Skeletal muscle satellite cell (primary cell): ENCODE results near the gene CKLF. TPM values are rescaled to one million over a fixed set of nuclear protein-coding genes. Genes with fewer than 3 reads are reported as not detected.
A peak's percentile ranks its signal among the peaks of the same experiment; 100 is the strongest.

Source experiments
- H3K27me3 ChIP-seq: 2 replicates; pipeline ENCODE4 v1.7.0; 2013; ENCODE audit warnings: low read length; ENCODE audit not compliant: control insufficient read depth, insufficient read depth
- H3K36me3 ChIP-seq: 2 replicates; pipeline ENCODE4 v1.7.0; 2013; ENCODE audit warnings: mild to moderate bottlenecking, control low read depth, low read length; ENCODE audit not compliant: insufficient read depth
- H3K4me1 ChIP-seq: 2 replicates; pipeline ENCODE4 v1.7.0; 2013; ENCODE audit warnings: low read length; ENCODE audit not compliant: control insufficient read depth, insufficient read depth
- H3K4me2 ChIP-seq: 2 replicates; pipeline ENCODE4 v1.7.0; 2013; ENCODE audit warnings: mild to moderate bottlenecking, low read length
- H3K4me3 ChIP-seq: 2 replicates; pipeline ENCODE4 v1.7.0; 2013; ENCODE audit warnings: low read length
- H3K9ac ChIP-seq: 2 replicates; pipeline ENCODE4 v1.7.0; 2013; ENCODE audit warnings: mild to moderate bottlenecking, low read depth, low read length, moderate library complexity
- H3K9me3 ChIP-seq: replicated peaks from 2 replicates; pipeline ENCODE4 v1.7.0; 2013; ENCODE audit warnings: mild to moderate bottlenecking, control low read depth, low read length
- total RNA-seq: library from RNA; depleted of rRNA; stranded (reverse); fragments of >200 nt; gene quantifications from 2 replicates; pipeline ENCODE4 v1.2.3, GENCODE V29; 2012; rRNA removed

The CKLF gene
- total RNA-seq: 39.0 and 51.8 TPM in 2 replicates

GRCh38 chr16:66552286-66553177, at the start of gene CKLF:
TSS of gene CKLF (plus strand) at chr16:66552576. CDS start at chr16:66552716, 140 bp downstream.
- H3K9me3 ChIP-seq: no peaks in the 10 kb centered on the region
- no peaks in the 10 kb centered on the region for H3K27me3 ChIP-seq
- peak within 1 kb of the TSS; percentile 78 for H3K4me3 ChIP-seq
- H3K36me3 ChIP-seq: no peaks in the 10 kb centered on the region
- peaks cover 36% of the 10 kb centered on the region for H3K4me1 ChIP-seq
- peak within 1 kb of the TSS; percentile 87 for H3K4me2 ChIP-seq
- peak within 1 kb of the TSS; percentile 85 for H3K9ac ChIP-seq

GRCh38 chr16:66503030-66503429, 49.3 kb upstream of the CKLF start:
- H3K4me1 ChIP-seq: peaks cover 20% of the 10 kb centered on the region
- no peak overlapping the region for H3K4me3 ChIP-seq
- no peaks in the 10 kb centered on the region for H3K36me3 ChIP-seq
- no peaks in the 10 kb centered on the region for H3K27me3 ChIP-seq
- no peaks in the 10 kb centered on the region for H3K9me3 ChIP-seq
- H3K9ac ChIP-seq: no peak overlapping the region
- H3K4me2 ChIP-seq: peak overlapping the region; percentile 33

- peaks cover 20% of the 10 kb centered on the region for H3K4me1 ChIP-seq
- peak overlapping the region; percentile 33 for H3K4me2 ChIP-seq
- H3K9ac ChIP-seq: no peak overlapping the region
- no peaks in the 10 kb centered on the region for H3K36me3 ChIP-seq
- no peaks in the 10 kb centered on the region for H3K27me3 ChIP-seq
- no peak overlapping the region for H3K4me3 ChIP-seq
- H3K9me3 ChIP-seq: no peaks in the 10 kb centered on the region
These were observed 48.8 kb upstream of the CKLF start for GRCh38 chr16:66503612-66504011.

- Histone ChIP-seq H3K4me3 (no peak overlapping the region), H3K9me3 (no peaks in the 10 kb centered on the region), H3K4me1 (peaks cover 32% of the 10 kb centered on the region), H3K36me3 (no peaks in the 10 kb centered on the region), H3K9ac (no peak overlapping the region), H3K27me3 (no peaks in the 10 kb centered on the region), H3K4me2 (no peak overlapping the region)
These were observed 44.6 kb upstream of the CKLF start for GRCh38 chr16:66507731-66508239.

GRCh38 chr16:66508248-66508913, 44.0 kb upstream of the CKLF start:
- Histone ChIP-seq H3K27me3 (no peaks in the 10 kb centered on the region), H3K4me3 (no peak overlapping the region), H3K36me3 (no peaks in the 10 kb centered on the region)

GRCh38 chr16:66508914-66509496, 43.4 kb upstream of the CKLF start:
- Histone ChIP-seq H3K4me1 (peaks cover 30% of the 10 kb centered on the region), H3K27me3 (no peaks in the 10 kb centered on the region), H3K4me2 (no peak overlapping the region), H3K4me3 (no peak overlapping the region), H3K9ac (no peak overlapping the region), H3K9me3 (no peaks in the 10 kb centered on the region), H3K36me3 (no peaks in the 10 kb centered on the region)

More at GRCh38 chr16:66508248-66508913, 44.0 kb upstream of the CKLF start:
- H3K4me1 ChIP-seq: peaks cover 32% of the 10 kb centered on the region
- H3K9me3 ChIP-seq: no peaks in the 10 kb centered on the region
- no peak overlapping the region for H3K9ac ChIP-seq
- H3K4me2 ChIP-seq: no peak overlapping the region

- Histone ChIP-seq H3K4me1 (peaks cover 30% of the 10 kb centered on the region), H3K27me3 (no peaks in the 10 kb centered on the region), H3K36me3 (no peaks in the 10 kb centered on the region), H3K4me2 (no peak overlapping the region), H3K9ac (no peak overlapping the region), H3K4me3 (no peak overlapping the region), H3K9me3 (no peaks in the 10 kb centered on the region)
These were observed 42.8 kb upstream of the CKLF start for GRCh38 chr16:66509576-66509975.

GRCh38 chr16:66510298-66510697, 42.1 kb upstream of the CKLF start:
- Histone ChIP-seq H3K9ac (no peak overlapping the region), H3K4me1 (peaks cover 32% of the 10 kb centered on the region), H3K36me3 (no peaks in the 10 kb centered on the region), H3K4me3 (no peak overlapping the region), H3K4me2 (no peak overlapping the region), H3K9me3 (no peaks in the 10 kb centered on the region), H3K27me3 (no peaks in the 10 kb centered on the region)

- Histone ChIP-seq H3K4me3 (no peak overlapping the region), H3K9me3 (no peaks in the 10 kb centered on the region), H3K9ac (no peak overlapping the region), H3K4me1 (peaks cover 38% of the 10 kb centered on the region), H3K36me3 (no peaks in the 10 kb centered on the region), H3K27me3 (no peaks in the 10 kb centered on the region), H3K4me2 (peak overlapping the region; percentile 66)
These were observed 41.4 kb upstream of the CKLF start for GRCh38 chr16:66510711-66511601.

GRCh38 chr16:66511602-66512271, 40.6 kb upstream of the CKLF start:
- Histone ChIP-seq H3K27me3 (no peaks in the 10 kb centered on the region), H3K4me2 (peak overlapping the region; percentile 66), H3K36me3 (no peaks in the 10 kb centered on the region), H3K4me3 (peak overlapping the region; percentile 26), H3K9me3 (no peaks in the 10 kb centered on the region), H3K4me1 (peaks cover 45% of the 10 kb centered on the region), H3K9ac (peak overlapping the region; percentile 0)
